ACC112 (cell line): ENCODE results near the gene GPR155.
"Not testable (repeated sequence)": the region's sequence is repeated elsewhere in the genome, so short reads cannot be mapped to it uniquely, and the experiment has no call there.

Experiments used
- H2AFZ ChIP-seq: fragments of 200-600 bp; sonication (generic); one replicate; pipeline ENCODE4 v1.6.0; 2017; ENCODE audit warnings: antibody characterized with exemption, low read length; ENCODE audit not compliant: unreplicated experiment
- H3K27ac ChIP-seq: fragments of 200-600 bp; sonication (generic); 2 replicates; pipeline ENCODE4 v1.5.1; 2014; ENCODE audit warnings: low read depth, mild to moderate bottlenecking, antibody characterized with exemption, low read length, moderate library complexity
- H3K27me3 ChIP-seq: fragments of 200-600 bp; sonication (generic); 2 replicates; pipeline ENCODE4 v1.6.1; 2014; ENCODE audit warnings: mild to moderate bottlenecking, antibody characterized with exemption, low read length, moderate library complexity, mixed read lengths; ENCODE audit not compliant: insufficient read depth
- H3K36me3 ChIP-seq: fragments of 200-600 bp; sonication (generic); 2 replicates; pipeline ENCODE4 v1.6.1; 2016; ENCODE audit warnings: mild to moderate bottlenecking, antibody characterized with exemption, low read length, moderate library complexity, mixed read lengths; ENCODE audit not compliant: insufficient read depth
- H3K4me1 ChIP-seq: fragments of 200-600 bp; sonication (generic); one replicate; pipeline ENCODE4 v1.6.1; 2016; ENCODE audit warnings: low read length, mixed read lengths; ENCODE audit not compliant: insufficient read depth, unreplicated experiment, control insufficient read depth
- H3K4me3 ChIP-seq: fragments of 200-600 bp; sonication (generic); 2 replicates; pipeline ENCODE4 v1.5.1; 2014; ENCODE audit warnings: mild to moderate bottlenecking, low read depth, low read length
- H3K79me2 ChIP-seq: fragments of 200-600 bp; sonication (generic); one replicate; pipeline ENCODE4 v1.6.0; 2016; ENCODE audit warnings: low read length; ENCODE audit not compliant: control insufficient read depth, unreplicated experiment, insufficient read depth

Gene GPR155

GRCh38 chr2:174491947-174492346, 5.1 kb upstream of the GPR155 start:
- Histone ChIP-seq H3K36me3 (no peaks in the 10 kb centered on the region), H3K4me1 (no peaks in the 10 kb centered on the region), H3K27me3 (no peaks in the 10 kb centered on the region), H2AFZ (no peak overlapping the region), H3K4me3 (no peak overlapping the region), H3K79me2 (no peaks in the 10 kb centered on the region), H3K27ac (no peak overlapping the region)

- Histone ChIP-seq H2AFZ (no peak overlapping the region), H3K79me2 (no peaks in the 10 kb centered on the region), H3K4me3 (no peak overlapping the region), H3K36me3 (no peaks in the 10 kb centered on the region), H3K4me1 (no peaks in the 10 kb centered on the region), H3K27me3 (no peaks in the 10 kb centered on the region), H3K27ac (no peak overlapping the region)
Measured at GRCh38 chr2:174490051-174490450, 3.2 kb upstream of the GPR155 start.

DNA sequence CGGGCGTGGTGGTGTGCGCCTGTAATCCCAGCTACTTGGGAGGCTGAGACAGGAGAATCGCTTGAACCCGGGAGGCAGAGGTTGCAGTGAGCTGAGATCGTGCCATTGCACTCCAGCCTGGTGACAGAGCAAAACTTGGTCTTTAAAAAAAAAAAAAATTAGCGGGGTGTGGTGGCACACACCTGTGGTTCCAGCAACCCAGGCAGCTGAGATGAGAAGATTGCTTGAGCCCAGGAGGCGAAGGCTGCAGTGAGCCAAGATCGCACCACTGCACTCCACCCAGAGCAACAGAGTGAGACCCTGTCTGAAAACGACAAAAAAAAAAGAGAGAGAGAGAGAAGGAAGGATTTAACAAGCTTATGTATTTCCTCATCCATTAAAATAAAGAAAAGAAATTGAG, 2.7 kb upstream of the GPR155 start:
- H2AFZ ChIP-seq, H3K36me3 ChIP-seq, H3K4me3 ChIP-seq: not testable (repeated sequence)

DNA sequence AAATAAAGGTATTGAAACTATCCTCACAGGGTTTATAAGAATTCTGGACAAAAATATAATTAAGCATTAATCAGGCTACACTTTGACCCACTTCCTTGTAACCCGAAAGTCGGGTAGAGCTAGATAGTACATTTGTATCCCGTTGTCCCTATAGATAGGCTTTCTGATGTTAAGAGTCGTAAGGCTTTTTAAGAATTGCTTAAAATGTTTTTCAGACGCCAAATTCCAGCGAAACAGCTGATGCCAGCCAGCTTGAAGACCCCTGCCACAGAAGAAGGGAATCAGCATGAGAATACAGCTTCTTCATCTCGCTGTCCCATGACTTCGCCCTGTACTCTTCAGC, 962 bp upstream of the GPR155 start:
- no peaks in the 10 kb centered on the region for H3K4me1 ChIP-seq
- H3K79me2 ChIP-seq, result no peaks in the 10 kb centered on the region
- H3K27me3 ChIP-seq, result no peaks in the 10 kb centered on the region
- no peaks in the 10 kb centered on the region for H3K36me3 ChIP-seq
- H2AFZ ChIP-seq, result peak overlapping the region; percentile 99
- no peak overlapping the region for H3K27ac ChIP-seq
- H3K4me3 ChIP-seq, result peak overlapping the region; percentile 89

More for the DNA sequence above, 2.7 kb upstream of the GPR155 start:
- H3K27ac ChIP-seq, H3K4me1 ChIP-seq, H3K79me2 ChIP-seq, H3K27me3 ChIP-seq: not testable (repeated sequence)

GRCh38 chr2:174487108-174487819, 435 bp upstream of the GPR155 start:
- peak overlapping the region; percentile 64; the same call in 1 of the 2 replicates for H3K27ac ChIP-seq

DNA sequence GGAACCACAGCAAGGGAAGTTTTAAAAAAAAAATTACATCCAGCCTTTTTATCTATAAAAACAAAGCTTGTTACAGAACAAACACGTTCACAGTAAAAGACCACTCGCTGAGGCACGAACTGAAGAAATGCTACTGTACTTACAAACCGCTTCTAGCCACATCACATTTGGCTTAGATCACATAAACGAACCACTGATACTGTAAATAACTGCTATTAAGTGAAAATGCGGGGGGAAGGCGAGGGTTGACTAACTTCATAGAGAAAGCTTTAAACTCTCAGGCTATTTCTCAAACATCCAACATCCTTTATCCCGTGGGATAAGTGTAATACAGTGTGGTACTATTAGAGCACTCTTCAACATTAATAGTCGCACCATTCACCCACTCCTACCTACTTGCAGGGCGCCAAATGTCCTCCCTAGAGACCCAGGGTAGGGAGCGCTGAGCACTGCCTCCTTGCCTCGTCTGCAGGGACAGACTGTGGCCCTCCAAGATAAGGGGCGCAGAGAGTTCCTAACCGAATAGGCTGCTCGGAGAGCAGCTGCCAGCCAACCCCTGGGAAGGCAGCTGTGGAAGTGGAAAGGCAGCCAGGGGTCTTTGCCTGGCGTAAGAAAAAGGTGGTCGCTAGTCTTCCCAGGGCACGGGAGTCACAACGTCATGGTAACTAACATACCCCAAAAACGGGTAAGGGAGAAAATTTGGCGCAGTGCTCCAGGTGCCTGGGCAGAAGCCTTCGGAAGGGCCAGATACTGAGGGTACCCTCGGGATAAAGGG, 854 bp downstream of the GPR155 start:
- peak overlapping the region; percentile 92 for H2AFZ ChIP-seq
- H3K27ac ChIP-seq, result no peak overlapping the region
- H3K79me2 ChIP-seq, result no peaks in the 10 kb centered on the region
- H3K4me3 ChIP-seq, result peak overlapping the region; percentile 81
- H3K36me3 ChIP-seq, result no peaks in the 10 kb centered on the region
- H3K4me1 ChIP-seq, result no peaks in the 10 kb centered on the region
- no peaks in the 10 kb centered on the region for H3K27me3 ChIP-seq

More at GRCh38 chr2:174487108-174487819, 435 bp upstream of the GPR155 start:
- no peaks in the 10 kb centered on the region for H3K79me2 ChIP-seq
- H3K4me1 ChIP-seq, result no peaks in the 10 kb centered on the region
- H3K36me3 ChIP-seq, result no peaks in the 10 kb centered on the region
- peak overlapping the region; percentile 99 for H2AFZ ChIP-seq
- peak overlapping the region; percentile 89 for H3K4me3 ChIP-seq
- no peaks in the 10 kb centered on the region for H3K27me3 ChIP-seq

- not testable (repeated sequence) for H3K4me1 ChIP-seq, H2AFZ ChIP-seq, H3K4me3 ChIP-seq, H3K79me2 ChIP-seq, H3K27ac ChIP-seq, H3K36me3 ChIP-seq, H3K27me3 ChIP-seq
Measured at GRCh38 chr2:174485045-174485444, 1.8 kb downstream of the GPR155 start.

DNA sequence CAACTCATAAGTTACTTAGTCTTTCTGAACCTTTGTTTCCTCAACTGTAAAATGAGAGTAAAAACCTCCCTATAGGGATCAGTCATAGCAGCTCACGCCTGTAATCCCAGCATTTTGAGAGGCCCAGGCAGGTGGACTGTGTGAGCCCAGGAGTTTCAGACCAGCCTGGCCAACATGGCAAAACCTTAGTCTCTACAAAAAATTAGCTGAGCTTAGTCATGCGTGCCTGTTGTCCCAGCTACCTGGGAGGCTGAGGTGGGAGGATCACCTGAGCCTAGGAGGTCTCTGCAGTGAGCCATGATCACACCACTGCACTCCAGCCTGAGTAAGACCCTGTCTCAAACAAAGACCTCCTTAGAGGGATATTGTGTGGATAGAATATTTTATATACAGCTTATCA, 2.3 kb downstream of the GPR155 start:
- Histone ChIP-seq H3K79me2 (no peaks in the 10 kb centered on the region), H3K4me1 (no peaks in the 10 kb centered on the region), H3K4me3 (no peak overlapping the region), H3K36me3 (no peaks in the 10 kb centered on the region), H3K27ac (no peak overlapping the region), H2AFZ (no peak overlapping the region), H3K27me3 (no peaks in the 10 kb centered on the region)

DNA sequence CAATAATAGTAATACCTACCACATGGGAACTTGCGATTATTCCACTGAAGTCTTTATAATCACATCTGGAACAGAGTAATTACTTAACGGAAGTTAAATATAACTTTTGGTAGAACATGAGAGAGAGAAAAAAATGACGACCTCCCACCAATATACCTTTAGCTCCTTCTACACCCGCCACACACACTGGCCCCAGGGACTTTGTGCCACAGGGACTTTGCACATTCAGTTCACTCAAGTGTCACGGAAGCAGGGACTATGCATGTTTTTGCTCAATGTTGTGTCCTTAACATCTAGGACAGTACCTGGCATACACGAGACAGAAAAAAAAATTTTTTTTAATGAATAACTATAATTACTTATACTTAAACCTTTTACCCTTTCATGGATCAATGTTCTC, 4.0 kb downstream of the GPR155 start:
- no peaks in the 10 kb centered on the region for H3K79me2 ChIP-seq
- H3K4me1 ChIP-seq, result no peaks in the 10 kb centered on the region
- H3K4me3 ChIP-seq, result no peak overlapping the region
- no peak overlapping the region for H2AFZ ChIP-seq
- H3K27me3 ChIP-seq, result no peaks in the 10 kb centered on the region
- no peaks in the 10 kb centered on the region for H3K36me3 ChIP-seq
- H3K27ac ChIP-seq, result no peak overlapping the region

DNA sequence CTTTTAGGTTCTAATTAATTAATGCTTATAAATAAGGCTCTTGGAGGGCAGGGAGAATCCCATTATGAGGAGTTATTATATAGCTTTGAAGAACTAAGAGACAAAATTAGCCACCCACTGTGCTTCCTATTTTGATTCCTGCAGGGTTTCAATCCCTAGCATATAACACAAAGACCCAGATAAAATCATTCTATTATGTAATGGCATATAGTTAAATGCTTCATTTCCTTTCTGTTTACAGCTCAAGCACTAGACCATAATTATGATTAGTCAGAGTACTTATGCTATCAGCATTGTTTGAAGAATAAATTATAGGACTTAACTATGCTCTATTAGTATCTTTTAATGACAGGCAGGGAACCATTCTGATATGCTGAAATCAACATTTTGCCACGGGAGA, 9.1 kb downstream of the GPR155 start:
- Histone ChIP-seq H3K4me1 (peaks cover 3% of the 10 kb centered on the region), H3K27me3 (no peaks in the 10 kb centered on the region), H3K27ac (no peak overlapping the region), H2AFZ (no peak overlapping the region), H3K79me2 (no peaks in the 10 kb centered on the region), H3K36me3 (no peaks in the 10 kb centered on the region), H3K4me3 (no peak overlapping the region)

DNA sequence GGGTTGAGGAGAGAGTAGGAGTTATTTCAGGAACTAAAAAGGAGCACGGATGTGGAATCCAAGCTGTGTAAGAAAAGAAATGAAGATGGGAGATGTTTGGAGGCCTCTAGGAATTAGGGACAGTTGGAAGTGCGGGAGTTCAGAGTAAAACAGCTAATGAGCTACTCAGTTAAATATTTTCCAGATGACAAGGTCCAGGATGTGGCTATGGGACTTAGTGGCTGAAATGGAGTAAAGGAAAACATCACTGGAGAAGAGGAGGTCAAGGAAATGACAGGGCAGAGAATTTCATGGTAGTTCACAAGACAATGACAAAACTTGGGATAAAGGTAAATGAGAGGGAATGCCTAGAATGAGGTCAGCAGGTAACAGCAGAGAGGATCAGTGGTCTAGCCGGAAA, 13.0 kb downstream of the GPR155 start:
- H2AFZ ChIP-seq, result no peak overlapping the region
- no peaks in the 10 kb centered on the region for H3K27me3 ChIP-seq
- H3K4me3 ChIP-seq, result no peak overlapping the region
- H3K4me1 ChIP-seq, result peaks cover 3% of the 10 kb centered on the region
- no peaks in the 10 kb centered on the region for H3K36me3 ChIP-seq
- no peak overlapping the region for H3K27ac ChIP-seq
- H3K79me2 ChIP-seq, result no peaks in the 10 kb centered on the region
